Liver (tissue), 2 donors: ENCODE results near the gene CCDC54.

Experiments
- RAD21 ChIP-seq, 2 donors: IDR thresholded peaks; 2 replicates each; pipeline ENCODE4 v1.6.1; 2016; ENCODE audit warnings: antibody characterized with exemption in 2 of 2, mild to moderate bottlenecking in 2 of 2
- YY1 ChIP-seq: IDR thresholded peaks from 2 replicates; pipeline ENCODE4 v1.6.1; 2016; ENCODE audit warnings: antibody characterized with exemption, mild to moderate bottlenecking
- donor health status: healthy.

DNA sequence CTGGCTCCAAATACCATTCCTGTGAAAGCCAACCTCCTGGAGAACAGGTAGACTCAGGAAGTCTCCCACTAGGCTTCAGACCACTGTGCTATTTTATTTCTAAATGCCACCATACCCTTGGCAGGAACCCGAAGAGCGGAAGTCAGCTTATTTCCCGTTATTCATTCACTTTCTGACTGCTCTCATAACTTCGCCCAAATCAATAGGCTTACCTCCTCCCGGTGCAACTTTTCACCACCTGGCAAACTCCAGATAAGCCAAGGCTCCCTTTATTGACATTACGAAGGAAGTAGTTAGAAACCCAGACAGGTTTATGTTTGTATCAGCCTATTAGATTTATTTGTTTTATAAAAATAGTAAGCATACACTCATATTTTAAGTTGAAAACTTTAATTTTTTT is 3.3 kb upstream of the CCDC54 start:
- TF ChIP-seq RAD21 (IDR thresholded peaks at IDR 0.05), result no peak
- no peak for TF ChIP-seq YY1
